Measurements from ENCODE around the gene NLRP6.
"Not testable (repeated sequence)": the region's sequence is repeated elsewhere in the genome, so short reads cannot be mapped to it uniquely, and the experiment has no call there.

Gene NLRP6

GRCh38 chr11:261624-262023, 16.6 kb upstream of the NLRP6 start:
- Histone ChIP-seq H3K36me3 (ENCODE audit: low read depth) (no peaks in the 10 kb centered on the region), H3K9me3 (ENCODE audit: severe bottlenecking) (peaks cover 3% of the 10 kb centered on the region), H3K27ac (ENCODE audit: poor library complexity, severe bottlenecking) (no peak overlapping the region), H3K27me3 (ENCODE audit: insufficient read depth, poor library complexity, severe bottlenecking) (no peaks in the 10 kb centered on the region), H3K4me3 (ENCODE audit: severe bottlenecking) (no peak overlapping the region), H3K4me1 (ENCODE audit: insufficient read depth, poor library complexity, severe bottlenecking) (no peaks in the 10 kb centered on the region)
- TF ChIP-seq CTCF (IDR thresholded peaks at IDR 0.05; ENCODE audit: poor library complexity, severe bottlenecking): no peak
- no peak for DNase-seq (ENCODE audit: low spot score)
- ATAC-seq (ENCODE audit: low read depth): no peak

GRCh38 chr11:266676-267439, 11.3 kb upstream of the NLRP6 start:
- Histone ChIP-seq H3K4me3 (ENCODE audit: severe bottlenecking) (no peak overlapping the region), H3K36me3 (ENCODE audit: low read depth) (no peaks in the 10 kb centered on the region), H3K27ac (ENCODE audit: poor library complexity, severe bottlenecking) (no peak overlapping the region), H3K27me3 (ENCODE audit: insufficient read depth, poor library complexity, severe bottlenecking) (no peaks in the 10 kb centered on the region), H3K4me1 (ENCODE audit: insufficient read depth, poor library complexity, severe bottlenecking) (no peaks in the 10 kb centered on the region), H3K9me3 (ENCODE audit: severe bottlenecking) (peaks cover 3% of the 10 kb centered on the region)
- no peak for TF ChIP-seq CTCF (IDR thresholded peaks at IDR 0.05; ENCODE audit: poor library complexity, severe bottlenecking)
- ATAC-seq (ENCODE audit: low read depth) (peak; percentile 18; the same call in 1 of the 3 replicates), DNase-seq (ENCODE audit: low spot score) (no peak)

GRCh38 chr11:267491-267994, 10.7 kb upstream of the NLRP6 start:
- no peak overlapping the region for H3K27ac ChIP-seq (ENCODE audit: poor library complexity, severe bottlenecking)
- peak; percentile 55 for ATAC-seq (ENCODE audit: low read depth)

GRCh38 chr11:268716-269145, 9.5 kb upstream of the NLRP6 start:
- not testable (repeated sequence) for H3K36me3 ChIP-seq (ENCODE audit: low read depth); H3K4me3 ChIP-seq (ENCODE audit: severe bottlenecking); DNase-seq (ENCODE audit: low spot score); H3K9me3 ChIP-seq (ENCODE audit: severe bottlenecking); H3K27me3 ChIP-seq (ENCODE audit: insufficient read depth, poor library complexity, severe bottlenecking); ATAC-seq (ENCODE audit: low read depth); H3K27ac ChIP-seq (ENCODE audit: poor library complexity, severe bottlenecking); H3K4me1 ChIP-seq (ENCODE audit: insufficient read depth, poor library complexity, severe bottlenecking)

More at GRCh38 chr11:267491-267994, 10.7 kb upstream of the NLRP6 start:
- Histone ChIP-seq H3K4me1 (ENCODE audit: insufficient read depth, poor library complexity, severe bottlenecking) (no peaks in the 10 kb centered on the region), H3K4me3 (ENCODE audit: severe bottlenecking) (peak overlapping the region; percentile 13), H3K9me3 (ENCODE audit: severe bottlenecking) (peaks cover 3% of the 10 kb centered on the region), H3K36me3 (ENCODE audit: low read depth) (no peaks in the 10 kb centered on the region), H3K27me3 (ENCODE audit: insufficient read depth, poor library complexity, severe bottlenecking) (no peaks in the 10 kb centered on the region)
- peak; percentile 64 for DNase-seq (ENCODE audit: low spot score)
- TF ChIP-seq CTCF (IDR thresholded peaks at IDR 0.05; ENCODE audit: poor library complexity, severe bottlenecking): no peak

GRCh38 chr11:269146-269890, 8.9 kb upstream of the NLRP6 start:
- H3K27me3 ChIP-seq (ENCODE audit: insufficient read depth, poor library complexity, severe bottlenecking): peaks cover 3% of the 10 kb centered on the region
- no peaks in the 10 kb centered on the region for H3K36me3 ChIP-seq (ENCODE audit: low read depth)
- H3K4me1 ChIP-seq (ENCODE audit: insufficient read depth, poor library complexity, severe bottlenecking): no peaks in the 10 kb centered on the region
- H3K4me3 ChIP-seq (ENCODE audit: severe bottlenecking): no peak overlapping the region
- ATAC-seq (ENCODE audit: low read depth) (no peak), DNase-seq (ENCODE audit: low spot score) (no peak)
- no peak for TF ChIP-seq CTCF (IDR thresholded peaks at IDR 0.05; ENCODE audit: poor library complexity, severe bottlenecking)
- peaks cover 3% of the 10 kb centered on the region for H3K9me3 ChIP-seq (ENCODE audit: severe bottlenecking)
- H3K27ac ChIP-seq (ENCODE audit: poor library complexity, severe bottlenecking): no peak overlapping the region

All from RWPE2 (cell line).